ENCODE results near the gene VASH1.

- TF ChIP-seq ZNF274 (IDR thresholded peaks at IDR 0.05; ENCODE audit: low read depth, low read length) (no peak), YY1 (IDR thresholded peaks at IDR 0.05; ENCODE audit: insufficient read depth, insufficient read length) (no peak), SUZ12 (IDR thresholded peaks at IDR 0.05; ENCODE audit: extremely low read depth, insufficient read depth, insufficient read length) (no peak)
Measured at GRCh38 chr14:76776428-76777251, 15.4 kb downstream of the VASH1 start.
